ENCODE results near the gene EFEMP1. TPM values are rescaled to one million over a fixed set of nuclear protein-coding genes. Genes with fewer than 3 reads are reported as not detected.

The EFEMP1 gene
- total and polyA plus RNA-seq, 9 of the 15 experiments (the other 6 are each of a cell fraction or from before 2014, with no cell fraction given) = 0.05 to 6.2 (median 0.22) TPM

GRCh38 chr2:55952415-55952814 is 28.8 kb upstream of the EFEMP1 start (continued):
- TF ChIP-seq RAD21 (CRISPR knock-in tag; conservative IDR thresholded peaks at IDR 0.05 in 1 of 2, IDR thresholded peaks at IDR 0.05 in 1 of 2) = peak; percentile 56 to 72
- no peak for TF ChIP-seq FOXP1 (CRISPR knock-in tag; IDR thresholded peaks at IDR 0.05)

GRCh38 chr2:55951533-55951932 is 28.0 kb upstream of the EFEMP1 start:
- WGBS (ENCODE audit: insufficient coverage, low coverage, missing lambda C conversion rate) = 0% methylated on average over 5 of the region's 5 CpGs
- no peak overlapping the region for H3K4me3 ChIP-seq
- ATAC-seq = 0 out of 3 replicates have a peak, but pooled peaks have one; percentile 25
- no peak for FAIRE-seq
- H4K20me1 ChIP-seq (replicated peaks; ENCODE audit: control insufficient read depth, insufficient read depth, low read length) = no peaks in the 10 kb centered on the region
- intact Hi-C loops (cut with micrococcal nuclease) (no loop called here), in situ Hi-C loops (cut with MboI) (loop anchor here (10.0 to 25.0 kb wide), 2 partner anchors 167 to 1561 kb away; no protein-coding TSS in a partner anchor)
- CTCF ChIA-PET (ENCODE audit: low intra/inter-chr PET ratio) = interaction anchor here (1.3 kb wide), 1 partner anchor 180 kb away, joined by 5 read pairs; no protein-coding TSS in a partner anchor
- POLR2A ChIA-PET = no interaction called here
- 0 out of 4 replicates have a peak, but pooled peaks of 1 of the 2 experiments have one; percentile 44 for TF ChIP-seq SRF (CRISPR knock-in tag; IDR thresholded peaks at IDR 0.05)
- TF ChIP-seq SMARCB1 (IDR thresholded peaks at IDR 0.05; ENCODE audit: insufficient read length, low read depth) = no peak
- BruUV-seq (replicated peaks) = no TSS peak
- H3K9ac ChIP-seq (ENCODE audit: insufficient read depth in 1 of 2, low read depth in 2 of 2, low read length in 2 of 2) = no peak overlapping the region
- H3K4me1 ChIP-seq (replicated peaks in 1 of 2; ENCODE audit: control insufficient read depth in 2 of 2, insufficient read depth in 2 of 2, low read length in 2 of 2) = no peaks in the 10 kb centered on the region
- H3K4me2 ChIP-seq (ENCODE audit: insufficient read depth, low read length) = no peak overlapping the region
- H3K79me2 ChIP-seq (ENCODE audit: control insufficient read depth, insufficient read depth, low read length) = no peaks in the 10 kb centered on the region
- no peaks in the 10 kb centered on the region for H3K27me3 ChIP-seq (ENCODE audit: control insufficient read depth in 2 of 2, insufficient read depth in 2 of 2, low read length in 2 of 2)
- H3K9me1 ChIP-seq (ENCODE audit: control insufficient read depth, insufficient read depth, low read length) = no peaks in the 10 kb centered on the region
- H3K9me3 ChIP-seq (replicated peaks; ENCODE audit: control insufficient read depth, insufficient read depth, low read depth, low read length) = no peaks in the 10 kb centered on the region
- no peak overlapping the region for H3K27ac ChIP-seq (ENCODE audit: extremely low read depth, low read depth, low read length)
- H2AFZ ChIP-seq (ENCODE audit: low read depth, low read length) = no peak overlapping the region
- DNase-seq (ENCODE audit: extremely low read depth in 1 of 4, low spot score in 3 of 4) = no peak
- H3K36me3 ChIP-seq (ENCODE audit: control insufficient read depth, insufficient read depth, low read length) = no peaks in the 10 kb centered on the region

Measured in K562 (cell line).